GM21529 (cell line): ENCODE data around the gene VPS26B.

ENCODE experiments used
- ATAC-seq: cut with Tn5 transposase; IDR thresholded peaks from one replicate; pipeline ENCODE4 v1.9.1; 2021; ENCODE audit not compliant: unreplicated experiment

The VPS26B gene

DNA sequence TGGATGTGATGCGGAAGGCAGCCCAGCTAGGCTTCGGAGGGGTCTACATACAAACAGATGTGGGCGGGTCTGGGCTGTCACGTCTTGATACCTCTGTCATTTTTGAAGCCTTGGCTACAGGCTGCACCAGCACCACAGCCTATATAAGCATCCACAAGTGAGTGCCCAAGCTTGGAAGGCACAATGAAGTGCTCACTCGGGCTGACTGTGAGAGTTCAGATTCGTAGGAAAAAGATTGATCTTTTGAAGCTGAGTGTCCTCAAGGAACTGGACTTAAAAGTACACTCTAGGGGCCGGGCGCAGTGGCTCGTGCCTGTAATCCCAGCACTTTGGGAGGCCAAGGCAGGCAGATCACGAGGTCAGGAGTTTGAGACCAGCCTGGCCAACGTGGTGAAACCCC, 32.6 kb downstream of the VPS26B start:
- ATAC-seq = no peak

DNA sequence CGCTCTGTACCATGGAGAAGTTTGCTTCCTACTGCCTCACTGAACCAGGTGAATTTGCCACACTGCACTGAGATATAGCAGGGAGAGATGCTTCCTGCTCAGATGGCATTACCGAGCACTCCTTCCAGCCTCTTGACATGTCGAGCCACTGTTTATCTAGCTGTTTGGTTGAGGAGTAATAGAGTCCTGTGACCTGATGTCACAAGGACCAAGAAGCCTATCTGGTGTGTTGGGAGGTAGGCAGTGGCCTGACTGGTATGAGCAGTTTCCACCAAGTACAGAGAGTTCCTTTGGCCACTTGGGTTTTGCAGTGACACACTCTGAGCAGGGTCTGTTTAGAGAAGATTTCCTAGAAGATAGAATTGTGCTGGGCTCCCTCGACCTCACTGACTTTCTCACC, 34.1 kb downstream of the VPS26B start:
- no peak for ATAC-seq

- no peak for ATAC-seq
These were observed 36.0 kb downstream of the VPS26B start for GRCh38 chr11:134260503-134260902.

GRCh38 chr11:134260983-134261382, 36.5 kb downstream of the VPS26B start:
- ATAC-seq = no peak

DNA sequence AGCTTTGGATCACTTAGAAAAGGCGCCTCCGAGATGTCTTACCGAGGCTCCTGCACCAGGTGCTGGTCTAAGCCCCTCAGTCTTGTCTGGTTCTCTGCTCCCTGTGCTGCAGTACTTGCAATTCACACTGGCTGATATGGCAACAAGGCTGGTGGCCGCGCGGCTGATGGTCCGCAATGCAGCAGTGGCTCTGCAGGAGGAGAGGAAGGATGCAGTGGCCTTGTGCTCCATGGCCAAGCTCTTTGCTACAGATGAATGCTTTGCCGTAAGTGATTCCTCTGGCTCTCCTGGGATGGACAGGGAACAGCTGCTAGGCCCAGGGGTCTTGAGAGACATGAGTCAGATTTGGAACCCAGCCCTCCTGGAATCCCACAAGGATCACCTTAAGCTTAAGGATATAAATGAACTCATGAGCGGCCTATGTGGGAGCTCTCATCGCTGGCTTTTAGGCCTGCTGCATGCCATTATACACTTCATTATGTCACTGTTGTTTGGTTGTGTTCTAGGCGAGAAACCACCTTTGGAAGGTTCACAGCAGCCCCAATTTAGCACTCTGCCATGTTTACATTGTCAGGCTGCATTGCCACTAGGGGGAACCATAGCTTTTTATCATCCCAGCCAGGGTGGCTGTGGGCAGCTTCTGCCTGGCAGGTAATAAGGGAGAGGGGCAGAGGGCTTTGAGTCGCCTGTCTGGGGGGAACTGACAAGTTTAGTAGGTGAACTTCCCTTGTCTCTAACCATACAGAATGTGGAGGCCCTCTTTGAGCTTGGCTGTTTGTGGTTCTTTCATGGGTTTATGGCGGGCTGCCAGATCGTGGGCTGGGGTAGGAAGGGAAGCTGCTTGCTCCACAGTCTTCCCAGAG, 37.4 kb downstream of the VPS26B start:
- ATAC-seq = no peak

GRCh38 chr11:134264966-134265764, 40.7 kb downstream of the VPS26B start:
- ATAC-seq = no peak

DNA sequence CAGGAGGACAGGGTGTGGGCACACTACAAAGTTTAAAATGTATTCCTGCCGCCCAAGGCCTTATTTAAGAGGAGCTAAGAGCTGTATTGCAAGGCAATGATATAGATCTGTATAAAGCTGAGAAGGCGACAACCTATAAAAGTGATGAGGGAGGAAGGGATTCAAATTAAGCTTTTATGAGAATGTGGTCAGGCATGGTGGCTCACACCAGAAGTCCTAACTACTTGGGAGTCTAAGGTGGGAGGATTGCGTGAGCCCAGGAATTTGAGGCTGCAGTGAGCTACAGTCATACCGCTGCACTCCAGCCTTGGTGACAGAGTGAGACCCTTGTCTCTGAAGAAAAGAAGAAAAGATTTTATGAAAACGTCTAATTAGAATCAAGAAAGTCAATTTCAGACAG, 42.0 kb downstream of the VPS26B start:
- no peak for ATAC-seq

DNA sequence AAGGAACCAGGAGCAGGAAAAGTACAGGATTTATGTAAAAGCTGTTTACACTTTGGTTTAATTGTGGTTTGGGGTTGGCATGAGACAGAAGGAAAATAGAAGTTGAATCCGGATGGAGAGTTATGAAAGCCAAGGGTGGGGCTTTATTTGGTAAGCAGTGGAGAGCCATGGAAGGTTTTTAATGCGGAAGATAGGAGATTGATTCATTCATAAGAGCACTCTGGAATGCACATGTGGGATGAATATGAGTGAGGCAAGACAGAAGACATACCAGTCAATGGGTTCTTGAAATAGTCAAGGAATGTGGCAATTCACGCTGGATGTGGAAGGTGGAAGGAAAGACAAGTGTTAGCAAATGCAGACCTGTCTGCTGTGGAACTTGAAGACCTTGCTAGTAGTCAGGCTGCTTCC, 42.4 kb downstream of the VPS26B start:
- ATAC-seq = no peak

- ATAC-seq = no peak
These were observed 43.0 kb downstream of the VPS26B start for GRCh38 chr11:134267461-134267860.

- no peak for ATAC-seq
These were observed 43.5 kb downstream of the VPS26B start for GRCh38 chr11:134267966-134268365.

GRCh38 chr11:134270250-134270714, 45.8 kb downstream of the VPS26B start:
- ATAC-seq = no peak

DNA sequence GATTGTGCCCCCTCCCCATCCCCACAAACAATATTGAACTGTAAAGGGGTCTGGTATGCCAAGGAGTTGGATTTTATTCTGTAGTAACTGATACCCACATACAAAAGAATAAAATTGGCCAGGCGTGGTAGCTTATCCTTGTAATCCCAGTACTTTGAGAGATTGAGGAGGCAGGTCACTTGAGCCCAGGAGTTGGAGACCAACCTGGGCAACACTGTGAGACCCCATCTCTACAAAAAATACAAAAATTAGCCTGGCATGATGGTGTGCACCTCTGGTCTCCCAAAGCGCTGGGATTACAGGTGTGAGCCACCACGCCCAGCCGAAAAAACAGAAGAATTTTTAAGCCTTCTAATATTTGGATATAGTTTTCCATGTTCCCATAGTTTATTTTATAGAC, 47.5 kb downstream of the VPS26B start:
- ATAC-seq = no peak

DNA sequence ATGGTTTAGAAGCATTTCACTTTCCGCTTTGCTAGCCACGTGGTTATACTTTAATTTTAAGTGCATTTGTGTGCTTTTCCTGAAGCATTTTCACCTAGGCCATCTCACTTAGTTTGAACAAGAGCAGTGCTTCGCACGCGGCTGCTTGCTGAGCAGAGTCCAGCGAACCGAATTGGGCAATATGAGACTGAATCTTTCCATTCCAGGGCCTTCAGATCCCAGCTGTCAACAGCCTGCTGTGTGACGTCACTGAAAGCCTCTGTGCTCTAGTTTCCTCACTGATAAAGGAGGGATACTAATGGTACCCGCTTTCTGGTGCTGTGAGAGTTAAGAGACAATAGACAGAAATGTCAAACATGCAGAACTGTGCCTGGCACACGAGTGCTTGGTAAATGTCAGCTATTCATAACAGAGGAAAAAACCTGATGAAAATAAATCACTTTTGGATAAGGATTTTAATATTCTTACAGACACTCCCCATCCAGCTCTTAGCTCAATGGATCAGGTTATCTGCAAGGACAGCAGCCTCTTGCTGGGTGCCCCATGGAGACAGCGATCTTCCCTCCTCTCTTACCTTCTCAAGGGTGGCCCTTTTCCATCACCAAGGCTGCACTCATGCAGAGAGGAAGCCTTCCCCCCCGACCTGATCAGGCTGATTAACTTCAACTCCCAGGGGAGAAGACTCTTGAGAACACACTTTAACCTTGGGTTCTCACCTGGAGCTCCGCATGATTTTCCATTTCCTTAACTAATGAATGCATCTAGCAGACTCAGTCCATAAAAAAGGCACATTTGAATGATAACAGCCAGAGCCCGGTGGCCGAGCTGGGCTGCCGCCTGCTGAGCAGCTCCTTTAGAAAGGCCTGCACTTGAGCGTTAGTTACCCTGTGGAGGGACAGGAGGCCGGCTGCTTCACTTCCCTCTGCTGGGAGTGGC, 48.2 kb downstream of the VPS26B start:
- no peak for ATAC-seq

DNA sequence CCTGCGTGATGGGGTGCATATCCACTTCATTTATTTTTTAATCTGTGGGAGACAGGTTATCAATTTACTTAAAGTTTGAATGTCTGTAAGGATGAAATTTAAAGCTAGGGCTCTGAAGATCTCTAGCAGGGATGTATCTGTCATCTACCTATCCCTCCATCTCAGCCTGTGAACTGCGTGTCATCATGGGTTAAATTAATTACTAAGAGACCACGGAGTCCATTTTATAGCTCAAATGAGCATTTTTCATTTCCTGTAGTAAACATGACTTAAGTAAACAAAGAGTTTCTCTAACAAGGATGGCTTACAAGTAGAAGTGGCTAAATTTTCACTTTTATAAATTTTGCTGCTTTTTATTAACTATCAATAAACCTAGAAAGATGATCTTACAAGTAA, 48.8 kb downstream of the VPS26B start:
- no peak for ATAC-seq

DNA sequence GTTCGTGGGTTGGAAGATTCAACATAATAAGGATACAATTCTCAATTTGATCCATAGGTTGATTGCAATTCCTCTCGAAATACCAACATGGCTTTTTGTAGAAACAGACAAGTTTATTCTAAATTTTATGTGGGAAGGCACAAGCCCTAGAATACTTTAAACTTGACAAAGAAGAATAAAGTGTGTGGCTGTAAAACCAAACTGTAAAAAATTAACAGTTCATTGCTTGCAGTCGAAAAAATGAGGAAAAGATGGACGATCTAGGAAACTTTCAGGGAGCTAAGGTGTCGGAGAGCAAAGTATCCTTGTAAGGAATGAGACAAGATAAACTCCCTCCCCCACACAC, 50.7 kb downstream of the VPS26B start:
- no peak for ATAC-seq

- peak; percentile 78 for ATAC-seq
These were observed 51.3 kb downstream of the VPS26B start, which contains the start of gene GLB1L3 for GRCh38 chr11:134275534-134276395. TSS of gene GLB1L3 (plus strand) at chr11:134276379. CDS start at chr11:134276741, 362 bp downstream.

DNA sequence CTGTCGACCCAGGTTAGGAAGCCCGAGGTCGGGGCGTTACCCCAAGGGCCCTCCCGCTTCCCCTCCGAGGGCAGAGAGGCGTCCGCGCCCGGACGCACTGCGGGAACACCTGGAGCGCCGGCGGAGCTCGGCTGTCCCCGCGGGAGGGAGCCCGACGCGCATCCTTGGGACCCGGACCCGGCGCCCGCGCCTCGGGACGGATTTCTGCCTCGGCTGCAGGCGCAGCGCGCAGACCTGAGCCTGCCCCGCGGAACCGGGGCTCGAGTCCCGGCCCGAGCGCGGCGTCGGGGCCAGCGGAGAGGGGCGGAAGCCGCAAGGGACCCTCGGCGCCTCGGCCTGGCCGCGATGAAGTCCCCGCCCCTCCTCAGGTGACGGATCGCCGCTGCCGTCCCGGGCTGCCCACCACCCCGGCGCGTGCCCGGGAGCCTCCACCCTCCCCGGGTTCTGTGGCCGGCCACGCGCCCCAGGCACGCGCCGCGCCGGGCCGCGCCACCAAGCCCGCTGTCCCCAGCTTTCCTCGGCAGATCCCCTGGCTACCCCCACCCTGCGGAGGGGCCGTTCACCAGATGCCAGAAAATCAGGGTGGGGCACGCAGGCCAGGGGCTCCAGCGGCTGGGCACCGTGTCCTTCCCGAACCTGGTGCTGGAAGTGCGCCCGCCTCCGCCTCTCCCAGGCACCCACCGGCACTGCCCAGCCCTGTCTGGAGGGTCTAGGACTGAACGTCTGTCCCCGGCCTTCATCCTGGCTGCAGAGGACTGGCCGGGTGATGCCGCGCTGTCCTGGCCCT, 52.1 kb downstream of the VPS26B start:
- ATAC-seq = peak; percentile 4

DNA sequence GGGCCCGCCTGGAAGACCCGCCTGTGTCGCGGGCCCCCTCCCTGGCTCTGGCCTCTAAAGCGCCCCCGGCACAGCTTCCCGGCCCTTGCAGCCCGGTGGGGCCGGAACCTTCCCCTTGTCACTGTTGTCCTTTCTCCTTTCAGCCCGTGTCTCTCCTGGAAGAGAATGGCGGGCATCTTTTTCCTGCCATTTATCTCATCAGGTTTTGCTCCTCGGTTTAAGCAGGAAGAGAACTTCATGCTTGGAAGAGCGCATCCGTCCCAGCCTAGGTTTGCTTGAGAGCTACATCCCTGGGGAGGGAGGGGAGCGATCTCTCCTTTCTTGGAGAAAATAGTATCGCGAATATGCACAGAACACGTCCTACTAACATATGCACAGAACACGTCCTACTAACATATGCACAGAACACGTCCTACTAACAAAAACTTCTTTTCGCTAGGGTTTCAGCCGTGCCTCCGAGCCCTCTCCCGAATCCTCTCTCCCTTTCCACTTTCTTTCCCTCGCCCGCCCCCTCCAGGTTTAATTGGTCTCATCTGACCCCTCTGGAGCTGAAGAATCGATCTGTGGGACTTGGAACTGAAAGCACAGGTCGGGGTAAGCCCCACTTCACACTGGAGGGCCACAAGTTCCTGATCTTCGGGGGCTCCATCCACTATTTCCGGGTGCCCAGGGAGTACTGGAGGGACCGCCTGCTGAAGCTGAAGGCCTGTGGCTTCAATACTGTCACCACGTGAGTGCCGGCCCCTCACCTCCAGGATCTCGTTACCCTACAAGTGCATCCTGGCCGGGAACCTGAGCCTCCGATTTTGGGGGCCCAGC, 52.9 kb downstream of the VPS26B start:
- no peak for ATAC-seq
